Natural killer cell (primary cell): ENCODE results near the gene CTNNA2. TPM values are rescaled to one million over a fixed set of nuclear protein-coding genes. Genes with fewer than 3 reads are reported as not detected.

ENCODE experiments used
- ATAC-seq, 3 donors: fragments of 150-1000 bp in 2 of 3; fragments of 200-7000 bp in 1 of 3; cut with Tn5 transposase; 1 replicate in 1 of 3; 2 replicates in 2 of 3; pipeline ENCODE4 v1.10.0; 2021; ENCODE audit warnings: mild to moderate bottlenecking in 2 of 3, moderate library complexity in 2 of 3
- DNase-seq, 2 donors: peaks; one replicate each; pipeline versions ENCODE4 v3.0.0 to v3.0.0-alpha.2; 2013 to 2021; ENCODE audit warnings: mixed read lengths in 1 of 2
- H3K27ac ChIP-seq: one replicate; pipeline ENCODE4 v1.5.1; 2013; ENCODE audit warnings: mild to moderate bottlenecking, low read length
- H3K27me3 ChIP-seq: one replicate; pipeline ENCODE4 v1.6.1; 2013; ENCODE audit warnings: low read length; ENCODE audit not compliant: control insufficient read depth, insufficient read depth
- H3K36me3 ChIP-seq: one replicate; pipeline ENCODE4 v1.6.1; 2013; ENCODE audit warnings: low read length; ENCODE audit not compliant: control insufficient read depth, insufficient read depth
- H3K4me1 ChIP-seq: one replicate; pipeline ENCODE4 v1.6.1; 2013; ENCODE audit warnings: low read length; ENCODE audit not compliant: control insufficient read depth, insufficient read depth
- H3K4me3 ChIP-seq: one replicate; pipeline ENCODE4 v1.5.1; 2013; ENCODE audit warnings: low read length
- H3K9me3 ChIP-seq: one replicate; pipeline ENCODE4 v1.6.1; 2013; ENCODE audit warnings: low read length; ENCODE audit not compliant: control insufficient read depth, insufficient read depth
- H3K27ac Mint-ChIP-seq, 2 donors: one replicate each; pipeline ENCODE4 v1.8.0; 2022; ENCODE audit warnings: mild to moderate bottlenecking in 2 of 2, mixed read lengths in 2 of 2, moderate library complexity in 1 of 2
- H3K27me3 Mint-ChIP-seq, 2 donors: one replicate each; pipeline ENCODE4 v1.8.0; 2022; ENCODE audit warnings: low read depth in 2 of 2, mixed read lengths in 2 of 2
- H3K36me3 Mint-ChIP-seq: one replicate; pipeline ENCODE4 v1.8.0; 2022; ENCODE audit warnings: mixed read lengths
- H3K4me1 Mint-ChIP-seq, 2 donors: one replicate each; pipeline ENCODE4 v1.8.0; 2022; ENCODE audit warnings: mixed read lengths in 2 of 2
- H3K4me3 Mint-ChIP-seq: one replicate; pipeline ENCODE4 v1.8.0; 2022; ENCODE audit warnings: mild to moderate bottlenecking, moderate library complexity, mixed read lengths
- H3K9me3 Mint-ChIP-seq, 2 donors: one replicate each; pipeline ENCODE4 v1.8.0; 2022; ENCODE audit warnings: mixed read lengths in 2 of 2
- WGBS: methylation state at CpG from one replicate; pipeline ENCODE4 v1.1.7; 2013; ENCODE audit warnings: missing lambda C conversion rate; ENCODE audit not compliant: insufficient coverage; 5-methylcytosine and 5-hydroxymethylcytosine counted together
- intact Hi-C: fragments of 100-400 bp; cut with micrococcal nuclease; formaldehyde crosslinking; loops from one replicate; pipeline ENCODE4 v1.14.2; 2022
- total RNA-seq, 4 donors: library from RNA; stranded (reverse); fragments of 120-200 nt in 1 of 4; gene quantifications; one replicate each; pipeline versions ENCODE4 v1.2.3 to v1.2.4, GENCODE V29; 2013 to 2022
- TF ChIP-seq, protein P1 (sequence below): fragments of 200-600 bp; IDR thresholded peaks from one replicate; pipeline ENCODE4 v1.8.0; 2022; ENCODE audit warnings: antibody characterized with exemption

Gene CTNNA2
- total RNA-seq, 3 donors from 2014 or later (not counting 1 experiment from before 2014, with no cell fraction given) = not detected

DNA sequence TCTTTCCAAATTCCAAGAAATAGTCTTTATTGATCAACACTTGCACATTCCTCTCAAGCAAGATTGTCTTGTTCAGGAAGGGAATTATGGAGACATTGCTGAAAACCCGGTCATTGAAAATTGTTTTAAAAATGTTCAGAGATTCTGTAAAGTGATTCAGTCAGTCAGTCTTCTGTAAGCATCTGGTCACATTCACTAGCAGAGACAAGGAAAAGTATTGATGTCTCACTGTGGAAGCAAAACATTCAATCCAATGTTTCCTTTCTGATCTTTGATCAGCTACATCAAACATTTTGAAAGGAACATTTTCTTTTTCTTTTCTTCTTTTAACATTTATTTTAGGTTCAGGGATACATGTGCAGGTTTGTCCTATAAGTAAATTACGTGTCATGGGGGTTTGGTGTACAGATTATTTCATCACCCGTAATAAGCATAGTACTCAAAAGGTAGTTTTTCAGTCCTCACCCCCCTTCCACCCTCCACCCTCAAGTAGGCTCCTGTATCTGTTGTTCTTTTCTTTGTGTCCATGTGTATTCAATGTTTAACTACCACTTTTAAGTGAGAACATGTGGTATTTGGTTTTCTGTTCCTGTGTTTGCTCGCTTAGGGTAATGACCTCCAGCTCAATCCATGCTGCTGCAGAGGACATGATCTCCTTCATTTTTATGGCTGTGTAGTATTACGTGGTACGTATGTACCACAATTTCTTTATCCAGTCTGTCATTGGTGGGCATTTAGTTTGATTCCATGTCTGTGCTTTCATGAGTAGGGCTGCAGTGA lies 61.2 kb downstream of the CTNNA2 start:
- H3K27ac ChIP-seq = no peak overlapping the region
- H3K27ac Mint-ChIP-seq = no peak overlapping the region
- intact Hi-C loops = no loop called here
- DNase-seq (no peak), ATAC-seq (no peak)
- H3K36me3 ChIP-seq = no peaks in the 10 kb centered on the region
- no peaks in the 10 kb centered on the region for H3K4me1 Mint-ChIP-seq
- TF ChIP-seq, protein P1, sequence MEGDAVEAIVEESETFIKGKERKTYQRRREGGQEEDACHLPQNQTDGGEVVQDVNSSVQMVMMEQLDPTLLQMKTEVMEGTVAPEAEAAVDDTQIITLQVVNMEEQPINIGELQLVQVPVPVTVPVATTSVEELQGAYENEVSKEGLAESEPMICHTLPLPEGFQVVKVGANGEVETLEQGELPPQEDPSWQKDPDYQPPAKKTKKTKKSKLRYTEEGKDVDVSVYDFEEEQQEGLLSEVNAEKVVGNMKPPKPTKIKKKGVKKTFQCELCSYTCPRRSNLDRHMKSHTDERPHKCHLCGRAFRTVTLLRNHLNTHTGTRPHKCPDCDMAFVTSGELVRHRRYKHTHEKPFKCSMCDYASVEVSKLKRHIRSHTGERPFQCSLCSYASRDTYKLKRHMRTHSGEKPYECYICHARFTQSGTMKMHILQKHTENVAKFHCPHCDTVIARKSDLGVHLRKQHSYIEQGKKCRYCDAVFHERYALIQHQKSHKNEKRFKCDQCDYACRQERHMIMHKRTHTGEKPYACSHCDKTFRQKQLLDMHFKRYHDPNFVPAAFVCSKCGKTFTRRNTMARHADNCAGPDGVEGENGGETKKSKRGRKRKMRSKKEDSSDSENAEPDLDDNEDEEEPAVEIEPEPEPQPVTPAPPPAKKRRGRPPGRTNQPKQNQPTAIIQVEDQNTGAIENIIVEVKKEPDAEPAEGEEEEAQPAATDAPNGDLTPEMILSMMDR = no peak
- no peaks in the 10 kb centered on the region for H3K36me3 Mint-ChIP-seq
- 92% methylated on average over 4 of the region's 6 CpGs for WGBS
- H3K4me3 Mint-ChIP-seq = no peak overlapping the region
- no peaks in the 10 kb centered on the region for H3K4me1 ChIP-seq
- H3K9me3 ChIP-seq = peaks cover 4% of the 10 kb centered on the region
- H3K4me3 ChIP-seq = no peak overlapping the region
- H3K27me3 Mint-ChIP-seq = no peaks in the 10 kb centered on the region
- H3K9me3 Mint-ChIP-seq = peaks cover 10 to 13% of the 10 kb centered on the region in 2 donors
- H3K27me3 ChIP-seq = no peaks in the 10 kb centered on the region

DNA sequence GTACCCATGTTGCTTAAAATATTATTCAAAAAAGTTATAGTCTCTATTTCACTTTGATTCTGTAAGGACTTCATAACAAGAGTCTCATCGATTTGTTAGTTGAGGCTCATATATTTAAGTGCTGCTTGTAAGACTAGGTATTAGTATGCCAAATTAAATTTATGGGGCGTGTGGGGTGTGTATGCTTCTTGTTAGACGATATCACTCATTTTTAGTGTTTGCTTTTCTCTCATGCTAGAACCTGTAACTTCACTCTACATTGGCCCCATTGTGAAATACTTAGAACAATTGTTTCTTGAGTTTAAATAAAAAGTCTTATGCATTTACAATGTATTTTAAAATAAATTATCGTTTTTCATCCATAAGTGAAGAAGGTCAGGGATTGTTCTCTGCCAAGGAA lies 63.6 kb downstream of the CTNNA2 start:
- no peaks in the 10 kb centered on the region for H3K36me3 ChIP-seq
- Mint-ChIP-seq H3K4me3 (no peak overlapping the region), H3K9me3 (peaks cover 9 to 11% of the 10 kb centered on the region in 2 donors), H3K36me3 (no peaks in the 10 kb centered on the region), H3K27ac (no peak overlapping the region), H3K27me3 (no peaks in the 10 kb centered on the region), H3K4me1 (no peaks in the 10 kb centered on the region)
- intact Hi-C loops = no loop called here
- no peak overlapping the region for H3K4me3 ChIP-seq
- 80% methylated on average over 1 of the region's 4 CpGs for WGBS
- no peaks in the 10 kb centered on the region for H3K4me1 ChIP-seq
- H3K9me3 ChIP-seq = peaks cover 4% of the 10 kb centered on the region
- H3K27me3 ChIP-seq = no peaks in the 10 kb centered on the region
- TF ChIP-seq, protein P1 = no peak
- H3K27ac ChIP-seq = no peak overlapping the region
- DNase-seq (no peak), ATAC-seq (no peak)

DNA sequence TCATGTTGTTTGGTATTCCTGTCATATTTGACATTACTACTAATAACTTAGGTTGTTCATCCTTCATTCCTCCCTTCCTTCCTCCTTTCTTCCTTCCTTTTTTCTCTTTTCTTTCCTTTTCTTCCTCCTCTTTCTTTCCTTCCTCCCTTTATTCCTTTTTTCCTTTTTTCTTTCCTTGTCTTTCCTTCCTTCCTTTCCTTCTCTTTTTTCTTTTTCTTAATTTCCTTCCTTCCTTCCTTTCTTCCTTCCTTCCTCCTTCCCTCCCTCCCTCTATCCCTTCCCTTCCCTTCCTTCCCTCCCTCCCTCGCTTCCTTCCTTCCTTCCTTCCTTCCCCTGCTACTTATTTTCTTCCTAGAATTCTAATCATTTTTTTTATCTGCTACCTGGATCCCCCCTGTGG lies 66.1 kb downstream of the CTNNA2 start:
- TF ChIP-seq, protein P1 = no peak
- Mint-ChIP-seq H3K27me3 (no peaks in the 10 kb centered on the region), H3K36me3 (no peaks in the 10 kb centered on the region), H3K4me3 (no peak overlapping the region), H3K4me1 (no peaks in the 10 kb centered on the region), H3K27ac (no peak overlapping the region), H3K9me3 (peaks cover 10 to 13% of the 10 kb centered on the region in 2 donors)
- Histone ChIP-seq H3K36me3 (no peaks in the 10 kb centered on the region), H3K4me1 (no peaks in the 10 kb centered on the region), H3K27me3 (no peaks in the 10 kb centered on the region), H3K9me3 (no peaks in the 10 kb centered on the region), H3K27ac (no peak overlapping the region), H3K4me3 (no peak overlapping the region)
- no peak for ATAC-seq
- intact Hi-C loops = no loop called here
- DNase-seq = no peak
- 47% methylated on average over 1 of the region's 1 CpG for WGBS

DNA sequence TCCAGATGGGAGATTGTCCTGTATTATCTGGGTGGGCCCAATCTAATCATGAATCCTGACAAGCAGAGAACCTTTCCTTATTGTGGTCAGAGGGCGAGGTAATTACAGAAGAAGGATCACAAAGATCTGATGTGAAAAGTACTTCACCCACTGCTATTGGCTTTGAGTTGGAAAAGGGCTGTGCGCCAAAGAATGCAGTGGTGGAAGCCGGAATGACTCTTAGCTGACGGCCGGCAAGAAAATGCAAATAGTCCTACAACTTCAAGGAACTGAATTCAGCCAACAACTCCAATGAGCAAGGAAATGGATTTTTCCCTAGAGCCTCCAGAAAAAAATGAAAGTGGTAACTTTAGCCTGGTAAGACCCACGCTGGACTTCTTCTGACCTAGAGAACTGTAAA lies 67.3 kb downstream of the CTNNA2 start:
- 88% methylated on average over 6 of the region's 6 CpGs for WGBS
- H3K4me1 Mint-ChIP-seq = no peaks in the 10 kb centered on the region
- no peaks in the 10 kb centered on the region for H3K27me3 Mint-ChIP-seq
- no peak overlapping the region for H3K27ac Mint-ChIP-seq
- intact Hi-C loops = no loop called here
- no peaks in the 10 kb centered on the region for H3K4me1 ChIP-seq
- H3K36me3 Mint-ChIP-seq = no peaks in the 10 kb centered on the region
- no peak overlapping the region for H3K27ac ChIP-seq
- H3K9me3 Mint-ChIP-seq = peaks cover 5 to 13% of the 10 kb centered on the region in 2 donors
- DNase-seq (no peak), ATAC-seq (no peak)
- H3K4me3 ChIP-seq = no peak overlapping the region
- TF ChIP-seq, protein P1 = no peak
- H3K36me3 ChIP-seq = no peaks in the 10 kb centered on the region
- no peaks in the 10 kb centered on the region for H3K27me3 ChIP-seq
- H3K4me3 Mint-ChIP-seq = no peak overlapping the region
- H3K9me3 ChIP-seq = no peaks in the 10 kb centered on the region
